ENCODE results near the gene SRL. TPM values are rescaled to one million over a fixed set of nuclear protein-coding genes. Genes with fewer than 3 reads are reported as not detected.

SRL gene
- not detected in 2 replicates for total RNA-seq
- total RNA-seq (2013): 11.6 TPM
- polyA plus RNA-seq: not detected in 2 replicates
- not detected in 2 replicates for polyA minus RNA-seq

- Mint-ChIP-seq H3K4me3 (no peak within 1 kb of the TSS), H3K9me3 (ENCODE audit: insufficient read depth) (no peaks in the 10 kb centered on the region), H3K27me3 (peaks cover 13% of the 10 kb centered on the region), H3K4me1 (no peaks in the 10 kb centered on the region), H3K27ac (no peak within 1 kb of the TSS)
- Histone ChIP-seq H4K20me1 (ENCODE audit: control insufficient read depth, insufficient read depth, low read length, poor library complexity, severe bottlenecking) (no peaks in the 10 kb centered on the region), H3K27ac (ENCODE audit: low read length in 2 of 2) (no peak within 1 kb of the TSS), H3K9ac (ENCODE audit: low read length) (no peak within 1 kb of the TSS), H3K36me3 (replicated peaks in 1 of 2; ENCODE audit: control extremely low read depth in 1 of 2, control insufficient read depth in 1 of 2, extremely low read depth in 1 of 2, insufficient read depth in 2 of 2, low read length in 1 of 2) (no peaks in the 10 kb centered on the region), H2AFZ (ENCODE audit: insufficient read depth, low read depth, low read length, poor library complexity, severe bottlenecking) (no peak within 1 kb of the TSS), H3K4me2 (replicated peaks; ENCODE audit: low read depth, low read length, poor library complexity, severe bottlenecking) (no peak within 1 kb of the TSS), H3K9me3 (ENCODE audit: control extremely low read depth in 1 of 3, control insufficient read depth in 2 of 3, insufficient read depth in 1 of 3, low read length in 2 of 3) (peaks cover 0 to 4% (median 0%) of the 10 kb centered on the region in 3 donors), H3K27me3 (replicated peaks in 1 of 4; ENCODE audit: control extremely low read depth in 1 of 4, control insufficient read depth in 3 of 4, insufficient read depth in 4 of 4, low read length in 3 of 4) (peaks cover 0 to 12% (median 4%) of the 10 kb centered on the region in 4 experiments), H3K4me3 (ENCODE audit: control extremely low read depth in 1 of 5, extremely low read depth in 1 of 5, insufficient read depth in 1 of 5, low read depth in 2 of 5, low read length in 4 of 5) (no peak within 1 kb of the TSS), H3K4me1 (ENCODE audit: control insufficient read depth in 2 of 2, insufficient read depth in 2 of 2, low read length in 2 of 2) (no peaks in the 10 kb centered on the region), H3K79me2 (ENCODE audit: control insufficient read depth, insufficient read depth, low read length) (no peaks in the 10 kb centered on the region)
- ChIA-PET CTCF (no interaction called here), POLR2A (no interaction called here)
- intact Hi-C loops (cut with micrococcal nuclease): no loop called here
- ATAC-seq (ENCODE audit: low read depth) (no peak), DNase-seq (no peak)
- 89% methylated on average over 12 of the region's 12 CpGs for WGBS (ENCODE audit: insufficient coverage)
- no peak for TF ChIP-seq CTCF (IDR thresholded peaks at IDR 0.05)
- TF ChIP-seq EZH2 (IDR thresholded peaks at IDR 0.05; ENCODE audit: borderline replicate concordance, insufficient read depth, low read depth, low read length, poor library complexity, severe bottlenecking): no peak
Observed at GRCh38 chr16:4241928-4242283, at the start of gene SRL. SRL (minus strand) TSS chr16:4242080; CDS start chr16:4242067, 13 bp downstream.

GRCh38 chr16:4290236-4290830 is 48.5 kb upstream of the SRL start:
- Histone ChIP-seq H3K36me3 (replicated peaks in 1 of 2; ENCODE audit: control extremely low read depth in 1 of 2, control insufficient read depth in 1 of 2, extremely low read depth in 1 of 2, insufficient read depth in 2 of 2, low read length in 1 of 2) (no peaks in the 10 kb centered on the region), H3K9me3 (ENCODE audit: control extremely low read depth in 1 of 3, control insufficient read depth in 2 of 3, insufficient read depth in 1 of 3, low read length in 2 of 3) (no peaks in the 10 kb centered on the region), H3K27me3 (replicated peaks in 1 of 4; ENCODE audit: control extremely low read depth in 1 of 4, control insufficient read depth in 3 of 4, insufficient read depth in 4 of 4, low read length in 3 of 4) (no peaks in the 10 kb centered on the region), H3K9ac (ENCODE audit: low read length) (no peak overlapping the region), H3K4me2 (replicated peaks; ENCODE audit: low read depth, low read length, poor library complexity, severe bottlenecking) (no peak overlapping the region), H3K4me1 (ENCODE audit: control insufficient read depth in 2 of 2, insufficient read depth in 2 of 2, low read length in 2 of 2) (peaks cover 7 to 8% of the 10 kb centered on the region in 2 donors), H2AFZ (ENCODE audit: insufficient read depth, low read depth, low read length, poor library complexity, severe bottlenecking) (no peak overlapping the region), H4K20me1 (ENCODE audit: control insufficient read depth, insufficient read depth, low read length, poor library complexity, severe bottlenecking) (no peaks in the 10 kb centered on the region), H3K79me2 (ENCODE audit: control insufficient read depth, insufficient read depth, low read length) (no peaks in the 10 kb centered on the region), H3K27ac (ENCODE audit: low read length in 2 of 2) (no peak overlapping the region), H3K4me3 (ENCODE audit: control extremely low read depth in 1 of 5, extremely low read depth in 1 of 5, insufficient read depth in 1 of 5, low read depth in 2 of 5, low read length in 4 of 5) (no peak overlapping the region)
- CTCF ChIA-PET: interaction anchor here (0.5 to 7.5 kb wide), 8 partner anchors 18 to 497 kb away, joined by 3 to 152 read pairs (median 3); no protein-coding TSS in a partner anchor
- Mint-ChIP-seq H3K4me1 (peaks cover 6% of the 10 kb centered on the region), H3K4me3 (no peak overlapping the region), H3K27me3 (peaks cover 15% of the 10 kb centered on the region), H3K9me3 (ENCODE audit: insufficient read depth) (no peaks in the 10 kb centered on the region), H3K27ac (no peak overlapping the region)
- intact Hi-C loops (cut with micrococcal nuclease): no loop called here
- ATAC-seq (ENCODE audit: low read depth) (no peak), DNase-seq (no peak)
- no peak for TF ChIP-seq EZH2 (IDR thresholded peaks at IDR 0.05; ENCODE audit: borderline replicate concordance, insufficient read depth, low read depth, low read length, poor library complexity, severe bottlenecking)
- no peak for TF ChIP-seq CTCF (IDR thresholded peaks at IDR 0.05)
- 74% methylated on average over 4 of the region's 8 CpGs for WGBS (ENCODE audit: insufficient coverage)
- POLR2A ChIA-PET: no interaction called here
